GM18507 (cell line): Measurements from ENCODE around the gene ERRFI1.
A peak's percentile ranks its signal among the peaks of the same experiment; 100 is the strongest.
"Not testable (repeated sequence)": the region's sequence is repeated elsewhere in the genome, so short reads cannot be mapped to it uniquely, and the experiment has no call there.

Source experiments
- DNase-seq: peaks from one replicate; pipeline ENCODE4 v3.0.0; 2011; ENCODE audit warnings: low read depth; ENCODE audit not compliant: insufficient read length; ENCODE audit errors: extremely low spot score
- FAIRE-seq: peaks from 2 replicates; lab custom pipeline; 2011; peaks lifted over from hg19 to GRCh38; lab: Jason Lieb, UNC

ERRFI1 gene

DNA sequence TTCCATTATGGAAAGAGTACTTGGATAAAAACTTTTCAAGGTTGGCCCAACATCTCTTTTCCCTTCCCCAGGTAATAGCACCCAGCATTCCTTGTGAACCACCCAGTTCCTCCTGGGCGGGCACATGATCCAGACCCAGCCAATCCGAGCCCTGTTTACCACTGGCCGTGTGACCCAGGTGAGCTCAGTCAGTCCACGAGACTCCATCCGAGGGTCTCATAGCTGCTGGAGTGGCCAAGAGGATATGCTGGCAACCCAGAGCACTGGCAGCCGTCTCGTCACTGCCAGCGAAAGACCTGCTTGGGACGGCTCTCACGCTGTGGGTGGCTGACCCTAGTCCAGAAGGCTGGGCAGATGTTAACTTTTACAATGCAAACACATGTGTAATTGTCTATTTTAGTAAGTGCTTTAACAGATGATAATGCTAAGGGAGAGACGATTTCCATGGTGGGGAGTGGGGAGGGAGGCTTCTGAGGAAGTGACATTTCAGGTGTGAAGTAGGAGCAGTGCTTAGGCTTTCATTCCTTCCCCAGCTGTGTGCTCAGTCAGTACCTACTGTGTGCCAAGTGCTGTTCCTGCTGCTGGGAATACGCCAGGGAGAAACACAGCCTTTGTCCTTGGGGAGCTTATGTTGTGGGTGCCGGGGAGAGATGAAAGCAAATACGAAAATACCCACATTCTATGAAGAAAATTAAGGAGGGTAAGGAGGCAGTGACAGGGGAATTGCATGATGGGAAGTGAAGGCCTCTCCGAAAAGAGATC is 40.1 kb downstream of the ERRFI1 start:
- FAIRE-seq (no peak), DNase-seq (no peak)

DNA sequence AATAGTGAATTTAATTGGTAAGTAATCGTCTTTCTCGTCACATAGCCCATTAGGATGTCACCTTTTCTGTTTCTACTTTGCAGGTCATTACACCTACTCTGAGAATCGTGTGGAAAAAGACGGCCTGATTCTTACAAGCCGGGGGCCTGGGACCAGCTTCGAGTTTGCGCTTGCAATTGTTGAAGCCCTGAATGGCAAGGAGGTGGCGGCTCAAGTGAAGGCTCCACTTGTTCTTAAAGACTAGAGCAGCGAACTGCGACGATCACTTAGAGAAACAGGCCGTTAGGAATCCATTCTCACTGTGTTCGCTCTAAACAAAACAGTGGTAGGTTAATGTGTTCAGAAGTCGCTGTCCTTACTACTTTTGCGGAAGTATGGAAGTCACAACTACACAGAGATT is 41.3 kb downstream of the ERRFI1 start:
- DNase-seq = no peak
- FAIRE-seq = no peak

- DNase-seq (no peak), FAIRE-seq (no peak)
These were observed 42.9 kb downstream of the ERRFI1 start for GRCh38 chr1:7983086-7983778.

- no peak for FAIRE-seq
These were observed 45.1 kb downstream of the ERRFI1 start for GRCh38 chr1:7980984-7981383.

DNA sequence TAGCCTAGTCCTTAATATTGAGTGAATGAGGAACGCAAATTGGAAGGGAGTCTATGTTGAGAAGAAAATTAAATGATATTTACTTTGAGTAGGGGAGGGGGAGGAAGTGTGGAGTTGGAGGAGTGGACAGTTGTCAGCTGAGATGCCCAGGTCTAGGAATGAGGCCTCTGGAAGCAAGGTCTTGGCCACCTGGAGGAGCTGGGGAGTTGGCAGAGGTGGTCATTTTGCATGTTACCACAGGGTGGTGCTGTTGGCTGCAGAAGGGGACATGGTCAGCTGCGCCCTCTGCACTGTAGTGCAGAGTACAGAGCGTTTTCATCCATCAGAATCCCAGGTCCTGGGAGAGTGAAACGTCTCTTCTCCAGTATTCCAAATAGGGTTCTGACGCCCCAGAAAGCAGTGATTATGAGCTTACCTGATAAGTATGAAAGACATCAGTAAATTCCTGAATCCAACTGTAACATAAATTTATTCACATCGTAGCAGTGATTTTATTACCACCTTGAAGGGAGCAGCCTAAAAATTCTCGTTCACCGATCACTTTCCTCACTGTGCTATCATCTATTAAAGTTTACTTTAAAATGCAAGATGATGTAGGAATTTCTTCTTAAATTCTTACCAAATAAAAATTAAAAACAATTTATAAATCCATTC is 50.8 kb downstream of the ERRFI1 start:
- FAIRE-seq = peak; percentile 65

More at GRCh38 chr1:7980984-7981383, 45.1 kb downstream of the ERRFI1 start:
- DNase-seq = no peak

DNA sequence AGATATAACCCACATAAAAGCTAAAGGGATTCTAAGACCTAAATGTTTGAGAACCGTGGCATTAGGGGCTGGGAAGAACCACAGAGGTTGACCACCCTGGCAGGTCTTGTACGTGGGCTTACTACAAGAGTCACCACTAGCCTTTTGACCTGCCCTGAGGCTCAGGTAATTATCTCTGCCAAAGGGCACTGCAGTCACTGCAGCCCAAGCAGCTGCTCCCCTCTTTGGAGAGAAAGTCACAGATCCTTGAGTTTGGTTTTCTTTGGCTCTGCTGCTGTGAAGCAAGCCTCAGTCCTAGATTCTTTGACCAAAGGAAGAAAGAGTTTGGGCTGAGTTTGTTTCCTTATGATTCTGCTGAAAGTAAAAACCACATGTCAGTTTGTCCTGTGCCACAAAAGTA is 53.0 kb downstream of the ERRFI1 start:
- no peak for FAIRE-seq
- DNase-seq = no peak

More for the DNA sequence above, 50.8 kb downstream of the ERRFI1 start:
- DNase-seq = no peak

- FAIRE-seq (no peak), DNase-seq (no peak)
These were observed 53.8 kb downstream of the ERRFI1 start for GRCh38 chr1:7972285-7972684.

DNA sequence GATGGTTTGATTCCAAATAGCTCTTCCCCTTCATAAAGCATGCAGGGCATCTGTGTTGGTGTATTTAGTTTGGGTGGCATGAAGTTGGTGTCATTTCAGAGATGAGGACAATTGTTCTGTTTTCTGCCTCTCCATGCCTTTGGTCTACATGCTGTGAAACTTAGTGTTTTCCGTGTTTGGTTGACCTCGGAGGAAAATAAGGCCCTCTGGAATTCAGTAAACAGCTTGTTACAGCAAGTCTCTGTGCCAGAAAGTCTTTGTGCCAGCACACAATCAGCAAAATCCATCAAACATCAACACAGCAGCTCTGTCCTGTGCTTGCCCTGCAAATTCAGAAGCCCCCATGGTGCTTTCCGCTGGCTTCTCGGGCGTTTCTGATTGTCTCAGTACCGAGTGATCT is 55.1 kb downstream of the ERRFI1 start:
- FAIRE-seq = no peak
- no peak for DNase-seq

GRCh38 chr1:7970246-7970645 is 55.9 kb downstream of the ERRFI1 start:
- FAIRE-seq (no peak), DNase-seq (no peak)

- no peak for FAIRE-seq
- no peak for DNase-seq
These were observed 58.5 kb downstream of the ERRFI1 start for GRCh38 chr1:7967651-7968050.

GRCh38 chr1:7967196-7967595 is 58.9 kb downstream of the ERRFI1 start:
- DNase-seq = no peak

DNA sequence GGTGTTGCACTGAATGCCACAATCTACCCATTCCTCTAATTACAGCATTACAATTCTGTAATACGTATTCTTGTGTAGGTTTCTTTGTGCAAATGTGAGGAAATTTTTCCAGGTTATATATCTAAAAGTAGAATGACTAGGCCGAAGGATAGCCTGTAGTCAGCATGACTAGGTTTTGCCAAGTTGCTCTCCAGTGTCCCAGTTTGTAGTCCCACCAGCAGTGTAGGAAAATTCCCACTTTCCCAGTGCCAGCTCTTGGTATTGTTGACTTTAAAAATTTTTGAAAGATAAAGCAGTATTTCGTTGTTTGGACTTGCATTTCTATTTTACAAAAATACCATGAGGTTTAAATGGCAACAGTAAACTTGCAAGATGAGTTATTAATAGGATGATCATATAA is 61.6 kb downstream of the ERRFI1 start:
- FAIRE-seq (no peak), DNase-seq (no peak)

More at GRCh38 chr1:7967196-7967595, 58.9 kb downstream of the ERRFI1 start:
- FAIRE-seq = peak; percentile 9

DNA sequence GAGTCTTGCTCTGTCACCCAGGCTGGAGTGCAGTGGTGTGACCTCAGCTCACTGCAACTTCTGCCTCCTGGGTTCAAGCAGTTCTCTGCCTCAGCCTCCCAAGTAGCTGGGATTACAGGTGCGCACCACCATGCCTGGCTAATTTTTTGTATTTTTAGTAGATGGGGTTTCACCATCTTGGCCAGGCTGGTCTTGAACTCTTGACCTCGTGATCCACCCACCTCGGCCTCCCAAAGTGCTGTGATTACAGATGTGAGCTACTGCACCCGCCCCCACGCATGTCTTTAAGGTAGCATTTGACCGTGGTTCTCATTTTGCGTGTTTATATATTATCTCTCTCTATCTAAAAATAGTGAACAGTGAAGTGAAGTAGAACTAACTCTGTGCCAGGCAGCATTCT is 62.3 kb downstream of the ERRFI1 start:
- not testable (repeated sequence) for FAIRE-seq, DNase-seq

GRCh38 chr1:7963378-7963730 is 62.8 kb downstream of the ERRFI1 start:
- not testable (repeated sequence) for FAIRE-seq, DNase-seq

DNA sequence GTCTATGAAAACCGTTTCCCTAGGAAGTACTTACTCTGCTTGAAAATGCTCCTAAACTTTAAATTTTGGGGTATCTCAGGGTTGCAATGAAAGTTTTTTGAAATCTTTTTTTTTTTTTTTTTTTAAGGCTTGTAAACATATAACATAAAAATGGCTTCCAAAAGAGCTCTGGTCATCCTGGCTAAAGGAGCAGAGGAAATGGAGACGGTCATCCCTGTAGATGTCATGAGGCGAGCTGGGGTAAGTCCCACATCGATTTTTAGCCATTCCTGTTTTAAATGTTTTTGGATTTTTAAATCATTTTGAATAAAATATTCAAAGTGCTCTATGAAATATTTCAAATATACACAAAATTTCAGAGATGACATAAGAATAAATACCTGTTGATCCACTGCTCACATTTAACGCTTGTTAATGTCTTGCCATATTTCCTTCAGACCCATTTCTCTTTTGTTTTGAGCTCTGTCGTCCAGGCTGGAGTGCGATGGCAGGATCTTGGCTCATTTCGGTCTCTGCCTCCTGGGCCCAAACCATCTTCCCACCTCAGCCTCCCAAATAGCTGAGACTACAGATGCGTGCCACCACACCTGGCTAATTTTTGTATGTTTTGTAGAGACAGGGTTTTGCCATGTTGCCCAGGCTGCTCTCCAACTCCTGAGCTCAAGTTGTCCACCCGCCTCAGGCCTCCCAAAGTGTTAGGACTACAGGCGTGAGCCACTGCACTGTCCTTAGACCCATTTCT is 63.3 kb downstream of the ERRFI1 start:
- DNase-seq (no peak), FAIRE-seq (no peak)

GRCh38 chr1:7962014-7962335 is 64.1 kb downstream of the ERRFI1 start:
- DNase-seq = no peak
- no peak for FAIRE-seq
